ENCODE measurements around the gene FBXL19. TPM values are rescaled to one million over a fixed set of nuclear protein-coding genes. Genes with fewer than 3 reads are reported as not detected.
A peak's percentile ranks its signal among the peaks of the same experiment; 100 is the strongest.

Gene FBXL19, protein sequence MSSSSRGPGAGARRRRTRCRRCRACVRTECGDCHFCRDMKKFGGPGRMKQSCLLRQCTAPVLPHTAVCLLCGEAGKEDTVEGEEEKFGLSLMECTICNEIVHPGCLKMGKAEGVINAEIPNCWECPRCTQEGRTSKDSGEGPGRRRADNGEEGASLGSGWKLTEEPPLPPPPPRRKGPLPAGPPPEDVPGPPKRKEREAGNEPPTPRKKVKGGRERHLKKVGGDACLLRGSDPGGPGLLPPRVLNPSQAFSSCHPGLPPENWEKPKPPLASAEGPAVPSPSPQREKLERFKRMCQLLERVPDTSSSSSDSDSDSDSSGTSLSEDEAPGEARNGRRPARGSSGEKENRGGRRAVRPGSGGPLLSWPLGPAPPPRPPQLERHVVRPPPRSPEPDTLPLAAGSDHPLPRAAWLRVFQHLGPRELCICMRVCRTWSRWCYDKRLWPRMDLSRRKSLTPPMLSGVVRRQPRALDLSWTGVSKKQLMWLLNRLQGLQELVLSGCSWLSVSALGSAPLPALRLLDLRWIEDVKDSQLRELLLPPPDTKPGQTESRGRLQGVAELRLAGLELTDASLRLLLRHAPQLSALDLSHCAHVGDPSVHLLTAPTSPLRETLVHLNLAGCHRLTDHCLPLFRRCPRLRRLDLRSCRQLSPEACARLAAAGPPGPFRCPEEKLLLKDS
- total RNA-seq (2014; rRNA removed; shearing (Covaris generic)) (16.1 and 16.2 TPM in 2 replicates), total RNA-seq (2022) (30.2 and 34.8 TPM in 2 replicates), Bru-seq, nascent RNA (percentile 54 among the genes with signal in this experiment), BruChase-seq, experiment 1, labeled RNA remaining after a 6-hour chase (percentile 70 among the genes with signal in this experiment), BruChase-seq, experiment 2, labeled RNA remaining after a 2-hour chase (percentile 63 among the genes with signal in this experiment)
- long read RNA-seq, partial matches to known transcripts: 1 of 3 reads
- long read RNA-seq, other reads (novel, unspliced or antisense): 2 of 3 reads

DNA sequence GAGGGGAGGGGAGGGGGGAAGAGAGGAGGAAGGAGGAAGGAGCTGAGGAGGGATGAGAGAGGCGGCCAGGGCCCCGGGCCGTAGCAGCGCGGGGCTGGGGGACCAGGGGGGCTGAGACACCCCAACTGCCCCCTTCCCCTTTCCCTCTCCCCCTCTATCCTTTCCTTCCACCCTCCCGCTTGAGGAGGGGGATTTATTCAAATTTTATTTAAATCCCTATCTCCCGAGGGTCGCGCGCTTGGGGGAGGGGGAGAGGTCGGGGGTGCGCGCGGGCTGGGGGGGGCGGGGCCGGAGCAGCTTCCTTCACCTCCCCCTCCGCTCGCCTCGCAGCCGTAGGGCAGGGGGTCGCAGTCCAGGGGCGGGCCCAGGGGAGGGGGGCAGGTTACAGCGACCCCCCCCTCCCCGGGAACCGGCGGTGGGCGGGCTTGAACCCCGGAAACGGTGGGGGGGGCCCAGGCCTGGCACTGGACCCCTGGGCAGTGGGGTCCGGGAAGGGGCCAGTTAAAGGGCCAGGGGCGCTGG lies at the start of gene FBXL19:
FBXL19 (plus strand) TSS at position 19 of the 522 bp plus-strand sequence. CDS start 2,183 bp downstream, outside the sequence.
- CTCF ChIA-PET (ENCODE audit: unreplicated experiment): interaction anchor here (0.6 kb wide), 1 partner anchor 21 kb away, joined by 3 read pairs; no protein-coding TSS in a partner anchor
- no peaks in the 10 kb centered on the region for H3K9me3 ChIP-seq (ENCODE audit: low read length)
- H3K4me1 ChIP-seq (ENCODE audit: insufficient read depth, low read length, poor library complexity, severe bottlenecking): peaks cover 16% of the 10 kb centered on the region
- TF ChIP-seq, protein P1, sequence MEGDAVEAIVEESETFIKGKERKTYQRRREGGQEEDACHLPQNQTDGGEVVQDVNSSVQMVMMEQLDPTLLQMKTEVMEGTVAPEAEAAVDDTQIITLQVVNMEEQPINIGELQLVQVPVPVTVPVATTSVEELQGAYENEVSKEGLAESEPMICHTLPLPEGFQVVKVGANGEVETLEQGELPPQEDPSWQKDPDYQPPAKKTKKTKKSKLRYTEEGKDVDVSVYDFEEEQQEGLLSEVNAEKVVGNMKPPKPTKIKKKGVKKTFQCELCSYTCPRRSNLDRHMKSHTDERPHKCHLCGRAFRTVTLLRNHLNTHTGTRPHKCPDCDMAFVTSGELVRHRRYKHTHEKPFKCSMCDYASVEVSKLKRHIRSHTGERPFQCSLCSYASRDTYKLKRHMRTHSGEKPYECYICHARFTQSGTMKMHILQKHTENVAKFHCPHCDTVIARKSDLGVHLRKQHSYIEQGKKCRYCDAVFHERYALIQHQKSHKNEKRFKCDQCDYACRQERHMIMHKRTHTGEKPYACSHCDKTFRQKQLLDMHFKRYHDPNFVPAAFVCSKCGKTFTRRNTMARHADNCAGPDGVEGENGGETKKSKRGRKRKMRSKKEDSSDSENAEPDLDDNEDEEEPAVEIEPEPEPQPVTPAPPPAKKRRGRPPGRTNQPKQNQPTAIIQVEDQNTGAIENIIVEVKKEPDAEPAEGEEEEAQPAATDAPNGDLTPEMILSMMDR (conservative IDR thresholded peaks at IDR 0.05; ENCODE audit: low read length): no peak
- no peak for TF ChIP-seq EZH2phosphoT487 (IDR thresholded peaks at IDR 0.05; ENCODE audit: borderline replicate concordance, low read depth, low read length)
- H3K27ac ChIP-seq (ENCODE audit: low read depth, low read length, poor library complexity, severe bottlenecking): peak within 1 kb of the TSS; percentile 74
- no peaks in the 10 kb centered on the region for H3K9me2 ChIP-seq (ENCODE audit: insufficient read depth, low read length)
- no peaks in the 10 kb centered on the region for H4K20me1 ChIP-seq (ENCODE audit: insufficient read depth, low read length)
- peak within 1 kb of the TSS; percentile 74 for H3K4me3 ChIP-seq (ENCODE audit: low read depth, low read length, poor library complexity, severe bottlenecking)
- H3K36me3 ChIP-seq (ENCODE audit: insufficient read depth, low read length): no peaks in the 10 kb centered on the region
- DNase-seq (ENCODE audit: low spot score): no peak
- no TSS peak for BruUV-seq (replicated peaks)
- POLR2A ChIA-PET: interaction anchor here (0.6 kb wide), 1 partner anchor 463 kb away, joined by 3 read pairs; no protein-coding TSS in a partner anchor
- H2AFZ ChIP-seq (ENCODE audit: low read length): peak within 1 kb of the TSS; percentile 63
- peak within 1 kb of the TSS; percentile 87 for H3K4me2 ChIP-seq (ENCODE audit: low read length)
- no peaks in the 10 kb centered on the region for H3K79me2 ChIP-seq (ENCODE audit: insufficient read depth, low read depth, low read length)
- intact Hi-C loops (cut with micrococcal nuclease; ENCODE audit: unreplicated experiment): loop anchor here (1.0 to 2.0 kb wide), 4 partner anchors 33 to 265 kb away; partner anchors contain the start of genes FBRS, KAT8 and SETD1A

DNA sequence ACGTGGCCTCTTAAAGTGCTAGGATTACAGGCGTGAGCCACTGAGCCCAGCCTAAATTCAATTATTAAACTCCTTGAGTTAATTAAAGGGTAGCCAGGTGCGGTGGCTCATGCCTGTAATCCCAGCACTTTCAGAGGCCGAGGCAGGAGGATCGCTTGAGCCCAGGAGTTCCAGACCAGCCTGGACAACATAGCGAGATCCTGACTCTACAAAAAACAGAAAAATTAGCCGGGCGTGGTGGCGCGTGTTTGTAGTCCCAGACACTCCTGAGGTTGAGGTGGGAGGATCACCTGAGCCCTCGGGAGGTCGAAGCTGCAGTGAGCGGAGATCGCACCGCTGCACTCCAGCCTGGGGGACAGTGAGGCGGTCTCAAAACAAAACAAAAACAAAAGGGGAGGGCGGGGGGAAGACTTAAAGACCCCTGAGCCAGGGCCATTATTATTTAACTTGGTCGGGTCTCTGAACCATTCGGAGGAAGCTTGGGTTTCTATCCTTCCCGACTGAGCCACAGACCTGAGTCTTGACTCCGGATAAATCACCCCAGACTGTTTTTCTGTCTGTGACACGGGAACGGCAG lies 49.0 kb upstream of the FBXL19 start:
- TF ChIP-seq EZH2phosphoT487 (IDR thresholded peaks at IDR 0.05; ENCODE audit: borderline replicate concordance, low read depth, low read length): no peak
- TF ChIP-seq, protein P1 (conservative IDR thresholded peaks at IDR 0.05; ENCODE audit: low read length): no peak
- Histone ChIP-seq H3K4me2 (ENCODE audit: low read length) (peak overlapping the region; percentile 97), H3K79me2 (ENCODE audit: insufficient read depth, low read depth, low read length) (peaks cover 19% of the 10 kb centered on the region; the same call in 1 of the 2 replicates), H3K27ac (ENCODE audit: low read depth, low read length, poor library complexity, severe bottlenecking) (peak overlapping the region; percentile 78), H3K4me1 (ENCODE audit: insufficient read depth, low read length, poor library complexity, severe bottlenecking) (peaks cover 34% of the 10 kb centered on the region), H3K36me3 (ENCODE audit: insufficient read depth, low read length) (peaks cover 7% of the 10 kb centered on the region), H3K9me3 (ENCODE audit: low read length) (no peaks in the 10 kb centered on the region), H3K4me3 (ENCODE audit: low read depth, low read length, poor library complexity, severe bottlenecking) (peak overlapping the region; percentile 89), H2AFZ (ENCODE audit: low read length) (peak overlapping the region; percentile 59; the same call in 1 of the 2 replicates), H4K20me1 (ENCODE audit: insufficient read depth, low read length) (no peaks in the 10 kb centered on the region), H3K9me2 (ENCODE audit: insufficient read depth, low read length) (no peaks in the 10 kb centered on the region)
- POLR2A ChIA-PET: interaction anchor here (0.9 to 1.5 kb wide), 5 partner anchors 21 to 30 kb away, joined by 3 to 4 read pairs (median 3); no protein-coding TSS in a partner anchor
- intact Hi-C loops (cut with micrococcal nuclease; ENCODE audit: unreplicated experiment): no loop called here
- no TSS peak for BruUV-seq (replicated peaks)
- CTCF ChIA-PET (ENCODE audit: unreplicated experiment): interaction anchor here (1.4 kb wide), 1 partner anchor 60 kb away, joined by 3 read pairs; no protein-coding TSS in a partner anchor
- DNase-seq (ENCODE audit: low spot score): no peak

Data from OCI-LY7 (cell line).